ENCODE measurements around the gene ACER3.

DNA sequence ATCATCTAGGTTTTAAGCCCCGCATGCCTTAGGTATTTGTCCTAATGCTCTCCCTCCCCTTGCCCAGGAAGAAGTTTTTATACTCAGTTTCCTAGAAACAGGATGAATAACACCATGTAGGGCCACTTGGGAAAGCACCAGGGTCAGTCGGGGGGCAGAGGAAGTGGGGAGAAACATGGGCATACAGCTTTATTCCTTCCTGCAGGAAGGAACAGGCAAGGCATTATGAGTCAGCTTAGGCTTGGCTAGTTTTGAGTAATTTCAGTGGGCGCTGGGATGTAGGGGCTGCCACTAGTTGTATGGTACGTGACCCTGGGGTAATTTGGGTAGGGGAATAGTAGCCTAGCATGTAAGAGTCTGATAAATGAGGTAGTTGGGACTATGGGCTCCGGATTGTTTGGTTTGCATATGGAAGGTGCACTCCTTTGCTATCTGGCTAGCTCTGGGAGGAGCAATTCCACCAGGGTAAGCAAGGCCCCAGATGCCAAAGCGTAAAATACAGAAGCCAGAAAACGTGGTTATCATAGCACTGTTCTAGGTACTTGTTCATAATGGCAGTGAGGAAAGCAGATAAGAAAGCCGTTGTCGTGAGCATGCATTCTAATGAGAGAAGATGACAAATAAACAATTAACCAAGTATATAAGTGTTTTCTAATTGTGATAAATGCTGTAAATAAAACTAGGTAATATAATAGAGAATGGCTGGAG lies 24.8 kb downstream of the ACER3 start:
- TF ChIP-seq, protein P1, sequence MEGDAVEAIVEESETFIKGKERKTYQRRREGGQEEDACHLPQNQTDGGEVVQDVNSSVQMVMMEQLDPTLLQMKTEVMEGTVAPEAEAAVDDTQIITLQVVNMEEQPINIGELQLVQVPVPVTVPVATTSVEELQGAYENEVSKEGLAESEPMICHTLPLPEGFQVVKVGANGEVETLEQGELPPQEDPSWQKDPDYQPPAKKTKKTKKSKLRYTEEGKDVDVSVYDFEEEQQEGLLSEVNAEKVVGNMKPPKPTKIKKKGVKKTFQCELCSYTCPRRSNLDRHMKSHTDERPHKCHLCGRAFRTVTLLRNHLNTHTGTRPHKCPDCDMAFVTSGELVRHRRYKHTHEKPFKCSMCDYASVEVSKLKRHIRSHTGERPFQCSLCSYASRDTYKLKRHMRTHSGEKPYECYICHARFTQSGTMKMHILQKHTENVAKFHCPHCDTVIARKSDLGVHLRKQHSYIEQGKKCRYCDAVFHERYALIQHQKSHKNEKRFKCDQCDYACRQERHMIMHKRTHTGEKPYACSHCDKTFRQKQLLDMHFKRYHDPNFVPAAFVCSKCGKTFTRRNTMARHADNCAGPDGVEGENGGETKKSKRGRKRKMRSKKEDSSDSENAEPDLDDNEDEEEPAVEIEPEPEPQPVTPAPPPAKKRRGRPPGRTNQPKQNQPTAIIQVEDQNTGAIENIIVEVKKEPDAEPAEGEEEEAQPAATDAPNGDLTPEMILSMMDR (IDR thresholded peaks at IDR 0.05; ENCODE audit: low read depth, low read length) = no peak
- no peak for TF ChIP-seq EZH2phosphoT487 (IDR thresholded peaks at IDR 0.05; ENCODE audit: low read depth)
